K562 (cell line): ENCODE data around the gene EFHC2. TPM values are rescaled to one million over a fixed set of nuclear protein-coding genes. Genes with fewer than 3 reads are reported as not detected.

Experiments used
- ATAC-seq: fragments of 200-7000 bp; cut with Tn5 transposase; 3 replicates; pipeline ENCODE4 v1.9.1; 2020; ENCODE audit warnings: moderate library complexity
- BruUV-seq: library from RNA; stranded (reverse); fragments of 400-500 nt; replicated peaks from 2 replicates; lab custom pipeline; 2021; lab: Mats Ljungman, UMichigan
- CTCF ChIA-PET: fragments of 300-600 bp; formaldehyde crosslinking; extraction: SDS; loops from one replicate; lab custom pipeline; 2021; ENCODE audit warnings: low intra/inter-chr PET ratio; lab: Yijun Ruan, JAX
- POLR2A ChIA-PET: fragments of 300-600, 350-650 bp; sonication (Branson Sonifier 250); formaldehyde crosslinking; extraction: SDS; loops from one replicate; lab custom pipeline; 2021; ENCODE audit warnings: antibody characterized with exemption, inconsistent platforms; lab: Yijun Ruan, JAX
- DNase-seq, 4 experiments: peaks; one replicate each; pipeline versions ENCODE4 v3.0.0 to v3.0.0-alpha.2; 2011 to 2018; ENCODE audit warnings: low spot score in 3 of 4, mixed read lengths in 3 of 4; ENCODE audit errors: extremely low read depth in 1 of 4
- FAIRE-seq: peaks from 2 replicates; lab custom pipeline; 2011; peaks lifted over from hg19 to GRCh38; lab: Jason Lieb, UNC
- H2AFZ ChIP-seq: 2 replicates; pipeline ENCODE4 v1.6.0; 2011; ENCODE audit warnings: low read depth, low read length, control low read depth, inconsistent platforms
- H3K27ac ChIP-seq: fragments of 200-600 bp; 3 replicates; pipeline ENCODE4 v1.8.0; 2011; ENCODE audit warnings: low read depth, mild to moderate bottlenecking, control low read depth, inconsistent platforms, low read length, moderate library complexity, mixed read lengths; ENCODE audit errors: extremely low read depth
- H3K27me3 ChIP-seq, 2 experiments: fragments of 300-600 bp in 1 of 2; 2 replicates in 1 of 2; 3 replicates in 1 of 2; pipeline versions ENCODE4 v1.6.0 to v1.8.0; 2011; ENCODE audit warnings: inconsistent platforms in 2 of 2, low read length in 2 of 2, mild to moderate bottlenecking in 1 of 2, mixed read lengths in 1 of 2, moderate library complexity in 1 of 2; ENCODE audit not compliant: control insufficient read depth in 2 of 2, insufficient read depth in 2 of 2
- H3K36me3 ChIP-seq: fragments of 300-600 bp; 3 replicates; pipeline ENCODE4 v1.8.0; 2011; ENCODE audit warnings: mild to moderate bottlenecking, low read length, inconsistent platforms; ENCODE audit not compliant: control insufficient read depth, insufficient read depth
- H3K4me1 ChIP-seq, 2 experiments: fragments of 200-600 bp in 1 of 2; replicated peaks in 1 of 2; 2 replicates in 1 of 2; 3 replicates in 1 of 2; pipeline versions ENCODE4 v1.5.1 to v1.8.0; 2011; ENCODE audit warnings: inconsistent platforms in 2 of 2, low read length in 2 of 2, mild to moderate bottlenecking in 1 of 2, mixed read lengths in 1 of 2, moderate library complexity in 1 of 2; ENCODE audit not compliant: control insufficient read depth in 2 of 2, insufficient read depth in 2 of 2
- H3K4me2 ChIP-seq: 2 replicates; pipeline ENCODE4 v1.6.1; 2011; ENCODE audit warnings: low read length, control low read depth, inconsistent platforms, mixed read lengths; ENCODE audit not compliant: insufficient read depth
- H3K4me3 ChIP-seq: fragments of 200-600 bp; sonication (generic), shearing (Covaris generic); 2 replicates; pipeline ENCODE4 v1.5.1; 2016; ENCODE audit warnings: control low read depth, inconsistent platforms
- H3K79me2 ChIP-seq: fragments of 200-600 bp; 3 replicates; pipeline ENCODE4 v1.8.0; 2011; ENCODE audit warnings: low read length, inconsistent platforms; ENCODE audit not compliant: control insufficient read depth, insufficient read depth
- H3K9ac ChIP-seq, 2 experiments: 2 replicates each; pipeline versions ENCODE4 v1.6.0 to v1.6.1; 2011; ENCODE audit warnings: low read depth in 2 of 2, low read length in 2 of 2, control low read depth in 1 of 2, inconsistent platforms in 1 of 2, mild to moderate bottlenecking in 1 of 2, mixed read lengths in 1 of 2; ENCODE audit not compliant: insufficient read depth in 1 of 2
- H3K9me1 ChIP-seq: one replicate; pipeline ENCODE4 v1.6.0; 2011; ENCODE audit warnings: inconsistent platforms, mild to moderate bottlenecking, low read length, moderate library complexity; ENCODE audit not compliant: control insufficient read depth, insufficient read depth
- H3K9me3 ChIP-seq: replicated peaks from 2 replicates; pipeline ENCODE4 v1.5.1; 2011; ENCODE audit warnings: low read depth, low read length, inconsistent platforms; ENCODE audit not compliant: control insufficient read depth, insufficient read depth
- H4K20me1 ChIP-seq: replicated peaks from 2 replicates; pipeline ENCODE4 v1.6.1; 2011; ENCODE audit warnings: low read length, inconsistent platforms, mixed read lengths; ENCODE audit not compliant: control insufficient read depth, insufficient read depth
- ARID2 ChIP-seq: fragments of 450-650 bp; IDR thresholded peaks from 2 replicates; pipeline ENCODE4 v1.6.1; 2017; ENCODE audit warnings: antibody characterized with exemption, mild to moderate bottlenecking
- DDX20 ChIP-seq: fragments of 450-650 bp; IDR thresholded peaks from 2 replicates; pipeline ENCODE4 v1.6.1; 2016; ENCODE audit warnings: missing genetic modification characterization, low read depth, mild to moderate bottlenecking, missing compliant biosample characterization, moderate library complexity
- ETS1 ChIP-seq: conservative IDR thresholded peaks from 2 replicates; pipeline ENCODE4 v1.6.1; 2011; ENCODE audit warnings: low read depth, mild to moderate bottlenecking, low read length; ENCODE audit not compliant: control insufficient read depth
- JUN ChIP-seq, 2 experiments: sonication (generic) in 1 of 2; formaldehyde crosslinking in 1 of 2; IDR thresholded peaks; 2 replicates each; pipeline versions ENCODE4 v1.6.1 to v1.8.0; 2012 to 2022; ENCODE audit warnings: borderline replicate concordance in 2 of 2, mild to moderate bottlenecking in 2 of 2, improper control_type of control experiment in 1 of 2, low read depth in 1 of 2, low read length in 1 of 2, missing genetic modification reagents in 1 of 2
- MLLT1 ChIP-seq, 2 experiments: fragments of 450-650 bp; IDR thresholded peaks; 2 replicates each; pipeline ENCODE4 v1.6.1; 2016
- STAT5B ChIP-seq: fragments of 250-450 bp; sonication (Bioruptor Pico); IDR thresholded peaks from 2 replicates; pipeline ENCODE4 v1.8.0; 2021; ENCODE audit warnings: mild to moderate bottlenecking, inconsistent platforms
- TEAD4 ChIP-seq, 2 experiments: sonication (generic) in 1 of 2; formaldehyde crosslinking in 1 of 2; IDR thresholded peaks; 2 replicates each; pipeline versions ENCODE4 v1.6.1 to v1.8.0; 2012 to 2022; ENCODE audit warnings: borderline replicate concordance in 1 of 2, inconsistent platforms in 1 of 2, low read length in 1 of 2, mild to moderate bottlenecking in 1 of 2, missing genetic modification reagents in 1 of 2
- TSHZ1 ChIP-seq: fragments of 250-450 bp; sonication (Bioruptor Pico); IDR thresholded peaks from 2 replicates; pipeline ENCODE4 v1.4.0; 2020; ENCODE audit warnings: mild to moderate bottlenecking, moderate library complexity
- XRCC5 ChIP-seq: fragments of 200-400 bp; formaldehyde crosslinking; IDR thresholded peaks from 2 replicates; pipeline ENCODE4 v1.6.1; 2017; ENCODE audit warnings: low read depth, mild to moderate bottlenecking, low read length
- ZNF134 ChIP-seq: fragments of 250-450 bp; sonication (Bioruptor Pico); conservative IDR thresholded peaks from 2 replicates; pipeline ENCODE4 v1.4.0; 2020
- ZNF644 ChIP-seq: fragments of 200-800 bp; sonication (Bioruptor generic); IDR thresholded peaks from 2 replicates; pipeline ENCODE4 v1.6.1; 2016; ENCODE audit warnings: low read depth, missing genetic modification characterization, missing compliant biosample characterization
- WGBS: fragments of 100-300 bp; shearing (Covaris generic); methylation state at CpG from one replicate; pipeline ENCODE4 v1.1.6; 2016; ENCODE audit warnings: low coverage, mixed read lengths; ENCODE audit not compliant: insufficient coverage; ENCODE audit errors: missing lambda C conversion rate; 5-methylcytosine and 5-hydroxymethylcytosine counted together
- in situ Hi-C: fragments of 300-500 bp; cut with MboI; formaldehyde crosslinking; loops from 4 replicates; pipeline ENCODE4 v1.15.0; 2018; ENCODE audit warnings: inconsistent platforms, mixed read lengths
- intact Hi-C: fragments of 100-400 bp; cut with micrococcal nuclease; formaldehyde crosslinking; loops from 2 replicates; pipeline ENCODE4 v1.14.2; 2022
- polyA plus RNA-seq, 8 experiments: library from polyadenylated mRNA; depleted of rRNA in 4 of 8; stranded (reverse) in 5 of 8; unstranded in 3 of 8; fragments of >200 nt; fragmentation: Nextera tagmentation in 2 of 8; fragmentation: Illumina TruSeq in 1 of 8; extraction: Ambion mirVana in 2 of 8; extraction: Trizol in 1 of 8; gene quantifications; 2 replicates each; pipeline versions ENCODE4 v1.2.1 to v1.2.3, GENCODE V29; 2011 to 2014; ENCODE audit warnings: inconsistent platforms in 1 of 8, missing spikeins in 1 of 8
- total RNA-seq, 7 experiments: library from RNA; depleted of rRNA in 6 of 7; stranded (reverse); fragments of >200 nt in 6 of 7; fragmentation: Illumina TruSeq in 2 of 7; extraction: Trizol in 2 of 7; gene quantifications; 2 replicates each; pipeline versions ENCODE4 v1.2.1 to v1.2.3, GENCODE V29; 2011 to 2021; ENCODE audit warnings: low replicate concordance in 1 of 7

EFHC2 gene
- total and polyA plus RNA-seq, 9 of the 15 experiments (the other 6 are each of a cell fraction or from before 2014, with no cell fraction given), result 1.3 to 8.1 (median 3.0) TPM

DNA sequence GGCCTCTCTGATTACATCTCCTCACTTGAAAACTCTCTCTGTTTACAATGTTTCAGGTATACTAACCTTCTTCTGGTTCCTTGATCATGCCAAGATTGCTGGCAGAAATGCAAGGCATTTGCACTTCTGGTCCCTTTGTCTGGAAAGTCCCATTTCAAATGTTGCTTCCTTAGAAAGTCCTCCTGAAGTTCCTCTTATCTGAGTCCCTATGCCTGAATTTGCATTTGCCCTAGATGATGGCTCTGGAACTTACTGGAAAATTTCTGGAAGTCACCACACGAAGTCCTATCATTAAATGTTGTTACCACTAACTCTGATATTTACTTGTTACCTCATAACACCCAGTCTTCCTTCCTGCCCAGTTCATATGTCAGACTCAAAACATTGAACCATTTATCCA lies 176.4 kb downstream of the EFHC2 start:
- BruUV-seq, result no TSS peak
- no peak overlapping the region for H3K9ac ChIP-seq
- no peaks in the 10 kb centered on the region for H3K9me1 ChIP-seq
- no peaks in the 10 kb centered on the region for H4K20me1 ChIP-seq
- no peak overlapping the region for H3K27ac ChIP-seq
- H3K9me3 ChIP-seq, result no peaks in the 10 kb centered on the region
- no peaks in the 10 kb centered on the region for H3K4me1 ChIP-seq
- intact Hi-C loops, result no loop called here
- no peaks in the 10 kb centered on the region for H3K36me3 ChIP-seq
- CTCF ChIA-PET, result no interaction called here
- H3K79me2 ChIP-seq, result no peaks in the 10 kb centered on the region
- H2AFZ ChIP-seq, result no peak overlapping the region
- WGBS, result 0% methylated on average over 1 of the region's 1 CpG
- DNase-seq, result no peak
- TF ChIP-seq ZNF134 (no peak), ZNF644 (tag) (no peak), DDX20 (no peak), TEAD4 (IDR thresholded peaks at IDR 0.05; ENCODE audit: low read length) (no peak), TEAD4 (CRISPR knock-in tag; IDR thresholded peaks at IDR 0.05; ENCODE audit: borderline replicate concordance) (no peak), XRCC5 (no peak), TSHZ1 (CRISPR knock-in tag) (no peak), STAT5B (CRISPR knock-in tag) (no peak), ARID2 (no peak), JUN (IDR thresholded peaks at IDR 0.05; ENCODE audit: borderline replicate concordance, low read depth, low read length) (no peak), JUN (CRISPR knock-in tag; IDR thresholded peaks at IDR 0.05; ENCODE audit: borderline replicate concordance) (no peak), ETS1 (no peak), MLLT1 (IDR thresholded peaks at IDR 0.05) (no peak)
- TF ChIP-seq, all 486 proteins: peak for 0
- no peak overlapping the region for H3K4me3 ChIP-seq
- no peaks in the 10 kb centered on the region for H3K27me3 ChIP-seq
- no peak overlapping the region for H3K4me2 ChIP-seq
- FAIRE-seq (no peak), ATAC-seq (no peak)
- POLR2A ChIA-PET, result no interaction called here
- in situ Hi-C loops, result no loop called here
